GM19025 (cell line): ENCODE results near the gene MMP1.
"Not testable (repeated sequence)": the region's sequence is repeated elsewhere in the genome, so short reads cannot be mapped to it uniquely, and the experiment has no call there.

ENCODE experiments used
- ATAC-seq: cut with Tn5 transposase; IDR thresholded peaks from one replicate; pipeline ENCODE4 v1.9.1; 2021; ENCODE audit warnings: mild to moderate bottlenecking, low read depth, moderate library complexity; ENCODE audit not compliant: unreplicated experiment

Gene MMP1

GRCh38 chr11:102763440-102763839 is 34.5 kb downstream of the MMP1 start:
- ATAC-seq, result no peak

GRCh38 chr11:102762361-102762767 is 35.6 kb downstream of the MMP1 start:
- ATAC-seq, result no peak

- ATAC-seq, result no peak
Measured at GRCh38 chr11:102761646-102762238, 36.2 kb downstream of the MMP1 start.

GRCh38 chr11:102760344-102761035 is 37.5 kb downstream of the MMP1 start:
- no peak for ATAC-seq

GRCh38 chr11:102757823-102758549 is 40.0 kb downstream of the MMP1 start:
- no peak for ATAC-seq

GRCh38 chr11:102753267-102753666 is 44.7 kb downstream of the MMP1 start:
- ATAC-seq, result no peak

GRCh38 chr11:102751673-102752072 is 46.3 kb downstream of the MMP1 start:
- ATAC-seq, result no peak

GRCh38 chr11:102749101-102749722 is 48.7 kb downstream of the MMP1 start:
- ATAC-seq, result no peak

GRCh38 chr11:102746746-102747578 is 51.0 kb downstream of the MMP1 start:
- ATAC-seq, result not testable (repeated sequence)
